SK-N-SH treated with all-trans-retinoic acid at 6 μM for 48 hours (cell line): ENCODE measurements around the gene DLG2.

Experiments
- ATAC-seq: fragments of 200-7000 bp; cut with Tn5 transposase; 3 replicates; pipeline ENCODE4 v1.9.1; 2020; ENCODE audit warnings: mild to moderate bottlenecking, moderate library complexity
- ARNTL ChIP-seq: fragments of 450-650 bp; formaldehyde crosslinking; IDR thresholded peaks from 2 replicates; pipeline ENCODE4 v1.5.0; 2020; ENCODE audit warnings: low read depth, mild to moderate bottlenecking, moderate library complexity, borderline replicate concordance
- BACH2 ChIP-seq: fragments of 250-450 bp; sonication (Bioruptor Pico); IDR thresholded peaks from 2 replicates; pipeline ENCODE4 v1.9.0; 2021; ENCODE audit warnings: mild to moderate bottlenecking, borderline replicate concordance
- CSDC2 ChIP-seq: fragments of 250-450 bp; sonication (Bioruptor Pico); IDR thresholded peaks from 2 replicates; pipeline ENCODE4 v1.5.0; 2020; ENCODE audit warnings: mild to moderate bottlenecking, moderate library complexity
- ESRRG ChIP-seq: fragments of 250-450 bp; sonication (Bioruptor Pico); IDR thresholded peaks from 2 replicates; pipeline ENCODE4 v1.6.1; 2021; ENCODE audit warnings: mild to moderate bottlenecking
- GLIS3 ChIP-seq: fragments of 250-450 bp; sonication (Bioruptor Pico); IDR thresholded peaks from 2 replicates; pipeline ENCODE4 v1.5.0; 2020; ENCODE audit warnings: mild to moderate bottlenecking, moderate library complexity
- ISL1 ChIP-seq: fragments of 250-450 bp; sonication (Bioruptor Pico); IDR thresholded peaks from 2 replicates; pipeline ENCODE4 v2.1.2; 2022; ENCODE audit warnings: mild to moderate bottlenecking, moderate library complexity
- OSR1 ChIP-seq: fragments of 250-450 bp; sonication (Bioruptor Pico); IDR thresholded peaks from 2 replicates; pipeline ENCODE4 v1.8.0; 2022; ENCODE audit warnings: moderate library complexity, mild to moderate bottlenecking, inconsistent platforms
- PPARA ChIP-seq: fragments of 250-450 bp; sonication (Bioruptor Pico); IDR thresholded peaks from 2 replicates; pipeline ENCODE4 v1.5.0; 2020; ENCODE audit warnings: mild to moderate bottlenecking, borderline replicate concordance
- SNAI2 ChIP-seq: fragments of 250-450 bp; sonication (Bioruptor Pico); IDR thresholded peaks from 2 replicates; pipeline ENCODE4 v1.5.0; 2020; ENCODE audit warnings: mild to moderate bottlenecking, moderate library complexity
- TCF4 ChIP-seq: fragments of 250-450 bp; sonication (Bioruptor Pico); IDR thresholded peaks from 2 replicates; pipeline ENCODE4 v1.8.0; 2021; ENCODE audit warnings: mild to moderate bottlenecking, moderate library complexity, borderline replicate concordance
- TOX ChIP-seq: fragments of 250-450 bp; sonication (Bioruptor Pico); IDR thresholded peaks from 2 replicates; pipeline ENCODE4 v1.8.0; 2021; ENCODE audit warnings: mild to moderate bottlenecking, moderate library complexity, borderline replicate concordance
- ZFP3 ChIP-seq: fragments of 250-450 bp; sonication (Bioruptor Pico); IDR thresholded peaks from 2 replicates; pipeline ENCODE4 v1.5.0; 2020; ENCODE audit warnings: mild to moderate bottlenecking, moderate library complexity
- ZFP30 ChIP-seq: fragments of 450-650 bp; formaldehyde crosslinking; IDR thresholded peaks from 2 replicates; pipeline ENCODE4 v1.5.0; 2022; ENCODE audit warnings: mild to moderate bottlenecking, moderate library complexity
- ZNF565 ChIP-seq: fragments of 450-650 bp; formaldehyde crosslinking; conservative IDR thresholded peaks from 2 replicates; pipeline ENCODE4 v1.5.0; 2020; ENCODE audit warnings: low read depth, mild to moderate bottlenecking, moderate library complexity
- ZNF8 ChIP-seq: fragments of 450-650 bp; formaldehyde crosslinking; IDR thresholded peaks from 2 replicates; pipeline ENCODE4 v1.5.0; 2020; ENCODE audit warnings: mild to moderate bottlenecking, moderate library complexity
- TF ChIP-seq, protein P1 (sequence below): fragments of 250-450 bp; sonication (Bioruptor Pico); IDR thresholded peaks from 2 replicates; pipeline ENCODE4 v1.8.0; 2020; ENCODE audit warnings: mild to moderate bottlenecking, moderate library complexity, borderline replicate concordance
- TF ChIP-seq, protein P2 (sequence below): fragments of 250-450 bp; sonication (Bioruptor Pico); IDR thresholded peaks from 2 replicates; pipeline ENCODE4 v1.8.0; 2021; ENCODE audit warnings: low read depth, mild to moderate bottlenecking, moderate library complexity, borderline replicate concordance
- TF ChIP-seq, protein P3 (sequence below): fragments of 250-450 bp; sonication (Bioruptor Pico); IDR thresholded peaks from 2 replicates; pipeline ENCODE4 v1.5.1; 2021; ENCODE audit warnings: mild to moderate bottlenecking, moderate library complexity
- TF ChIP-seq, protein P4 (sequence below): fragments of 250-450 bp; sonication (Bioruptor Pico); IDR thresholded peaks from 2 replicates; pipeline ENCODE4 v1.5.1; 2020; ENCODE audit warnings: low read depth, mild to moderate bottlenecking, moderate library complexity

DLG2 gene

DNA sequence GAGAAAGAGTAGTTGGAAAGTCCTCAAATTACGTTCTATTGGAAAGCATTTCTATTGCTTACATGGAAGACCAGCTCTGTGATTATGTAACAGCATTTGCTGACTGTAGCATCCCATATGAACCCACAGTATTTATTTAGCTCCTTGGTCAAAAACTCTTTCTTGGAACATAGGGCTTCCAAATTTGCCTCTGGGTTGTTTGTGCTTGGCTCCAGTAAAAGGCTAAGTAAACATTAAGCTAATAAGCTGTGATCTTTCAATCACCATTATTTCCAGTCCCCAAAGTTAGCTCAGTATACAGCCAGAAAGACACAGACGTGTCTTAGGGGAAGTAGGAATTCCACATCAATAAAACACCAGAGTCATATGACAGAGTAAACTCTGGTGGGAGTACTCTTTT, 668.8 kb downstream of the DLG2 start:
- ATAC-seq: no peak
- TF ChIP-seq OSR1 (CRISPR knock-in tag): no peak
- TF ChIP-seq ZFP30 (CRISPR knock-in tag): no peak
- TF ChIP-seq ZFP3: no peak
- TF ChIP-seq, protein P1, sequence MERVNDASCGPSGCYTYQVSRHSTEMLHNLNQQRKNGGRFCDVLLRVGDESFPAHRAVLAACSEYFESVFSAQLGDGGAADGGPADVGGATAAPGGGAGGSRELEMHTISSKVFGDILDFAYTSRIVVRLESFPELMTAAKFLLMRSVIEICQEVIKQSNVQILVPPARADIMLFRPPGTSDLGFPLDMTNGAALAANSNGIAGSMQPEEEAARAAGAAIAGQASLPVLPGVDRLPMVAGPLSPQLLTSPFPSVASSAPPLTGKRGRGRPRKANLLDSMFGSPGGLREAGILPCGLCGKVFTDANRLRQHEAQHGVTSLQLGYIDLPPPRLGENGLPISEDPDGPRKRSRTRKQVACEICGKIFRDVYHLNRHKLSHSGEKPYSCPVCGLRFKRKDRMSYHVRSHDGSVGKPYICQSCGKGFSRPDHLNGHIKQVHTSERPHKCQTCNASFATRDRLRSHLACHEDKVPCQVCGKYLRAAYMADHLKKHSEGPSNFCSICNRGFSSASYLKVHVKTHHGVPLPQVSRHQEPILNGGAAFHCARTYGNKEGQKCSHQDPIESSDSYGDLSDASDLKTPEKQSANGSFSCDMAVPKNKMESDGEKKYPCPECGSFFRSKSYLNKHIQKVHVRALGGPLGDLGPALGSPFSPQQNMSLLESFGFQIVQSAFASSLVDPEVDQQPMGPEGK (CRISPR knock-in tag): no peak
- TF ChIP-seq ARNTL (CRISPR knock-in tag): no peak
- TF ChIP-seq CSDC2 (CRISPR knock-in tag): no peak
- no peak for TF ChIP-seq ZNF8 (CRISPR knock-in tag)
- TF ChIP-seq ISL1 (CRISPR knock-in tag): no peak
- no peak for TF ChIP-seq BACH2
- TF ChIP-seq TCF4 (CRISPR knock-in tag): no peak

DNA sequence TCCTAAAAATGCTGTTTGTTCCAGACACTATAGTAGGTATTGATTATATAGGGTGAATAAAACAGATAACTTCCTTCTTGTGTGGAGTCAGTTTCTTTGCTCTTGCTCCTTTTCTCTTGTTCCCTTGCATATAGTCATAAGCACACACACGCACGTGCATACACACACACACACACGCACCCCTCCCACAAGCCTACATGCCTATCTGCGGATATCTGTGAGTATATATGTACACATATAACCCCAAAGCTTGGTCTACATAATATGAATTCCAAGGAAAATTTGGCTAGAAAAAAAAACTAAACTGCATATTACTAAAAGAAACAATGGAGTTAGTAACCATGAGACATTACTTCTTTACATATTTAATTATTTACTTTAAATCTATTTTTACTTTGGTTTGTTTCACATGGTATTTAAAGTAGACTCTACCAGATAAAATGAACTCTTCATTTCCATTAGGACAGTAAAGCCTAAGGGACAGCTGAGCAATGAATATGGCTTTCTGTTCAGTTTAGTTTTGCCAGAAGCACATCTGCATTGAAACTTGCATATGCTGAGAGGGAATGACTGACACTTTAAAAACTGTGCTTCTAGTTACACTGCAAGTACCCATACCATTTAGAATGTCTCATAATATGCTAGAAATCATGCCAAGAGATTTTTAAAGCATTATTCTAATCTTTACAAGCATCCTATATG, 676.4 kb downstream of the DLG2 start:
- TF ChIP-seq, protein P1 (CRISPR knock-in tag): no peak
- TF ChIP-seq ARNTL (CRISPR knock-in tag) (no peak), ZFP3 (no peak), ZNF8 (CRISPR knock-in tag) (no peak), BACH2 (no peak), OSR1 (CRISPR knock-in tag) (no peak), GLIS3 (no peak), SNAI2 (CRISPR knock-in tag) (no peak), ZNF565 (CRISPR knock-in tag) (no peak), CSDC2 (CRISPR knock-in tag) (no peak), TCF4 (CRISPR knock-in tag) (no peak)
- TF ChIP-seq, protein P2, sequence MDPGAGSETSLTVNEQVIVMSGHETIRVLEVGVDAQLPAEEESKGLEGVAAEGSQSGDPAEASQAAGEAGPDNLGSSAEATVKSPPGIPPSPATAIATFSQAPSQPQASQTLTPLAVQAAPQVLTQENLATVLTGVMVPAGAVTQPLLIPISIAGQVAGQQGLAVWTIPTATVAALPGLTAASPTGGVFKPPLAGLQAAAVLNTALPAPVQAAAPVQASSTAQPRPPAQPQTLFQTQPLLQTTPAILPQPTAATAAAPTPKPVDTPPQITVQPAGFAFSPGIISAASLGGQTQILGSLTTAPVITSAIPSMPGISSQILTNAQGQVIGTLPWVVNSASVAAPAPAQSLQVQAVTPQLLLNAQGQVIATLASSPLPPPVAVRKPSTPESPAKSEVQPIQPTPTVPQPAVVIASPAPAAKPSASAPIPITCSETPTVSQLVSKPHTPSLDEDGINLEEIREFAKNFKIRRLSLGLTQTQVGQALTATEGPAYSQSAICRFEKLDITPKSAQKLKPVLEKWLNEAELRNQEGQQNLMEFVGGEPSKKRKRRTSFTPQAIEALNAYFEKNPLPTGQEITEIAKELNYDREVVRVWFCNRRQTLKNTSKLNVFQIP (CRISPR knock-in tag): no peak
- ATAC-seq: no peak

DNA sequence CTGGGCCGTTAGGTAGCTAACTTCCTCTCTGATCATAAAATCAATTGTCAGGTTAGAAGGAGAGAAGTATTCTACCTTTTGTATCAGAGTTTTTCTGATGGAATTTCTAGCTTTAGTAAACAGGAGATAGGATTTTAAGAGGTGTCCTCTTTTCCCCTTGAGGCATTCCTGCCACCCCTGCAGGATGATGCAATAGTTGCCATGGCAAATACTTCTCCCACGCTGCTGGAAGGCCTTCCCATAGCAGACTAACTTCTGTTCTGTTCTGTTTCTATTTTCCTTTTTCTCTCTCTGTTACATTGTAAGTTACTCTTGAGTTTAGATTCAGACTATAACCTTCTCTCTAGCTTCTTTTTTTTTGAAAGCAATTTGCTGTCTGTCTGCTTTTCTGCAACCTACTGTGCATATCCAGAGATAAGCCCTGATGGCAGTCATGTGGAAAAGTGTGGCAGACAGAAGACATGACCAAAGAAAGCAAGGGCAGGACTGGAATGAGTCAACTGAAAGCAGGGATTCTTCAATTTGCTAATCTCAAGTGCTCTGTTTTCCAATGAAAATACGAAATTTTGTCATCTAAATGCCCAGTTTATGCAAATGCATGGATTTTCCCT, 679.1 kb downstream of the DLG2 start:
- TF ChIP-seq, protein P3, sequence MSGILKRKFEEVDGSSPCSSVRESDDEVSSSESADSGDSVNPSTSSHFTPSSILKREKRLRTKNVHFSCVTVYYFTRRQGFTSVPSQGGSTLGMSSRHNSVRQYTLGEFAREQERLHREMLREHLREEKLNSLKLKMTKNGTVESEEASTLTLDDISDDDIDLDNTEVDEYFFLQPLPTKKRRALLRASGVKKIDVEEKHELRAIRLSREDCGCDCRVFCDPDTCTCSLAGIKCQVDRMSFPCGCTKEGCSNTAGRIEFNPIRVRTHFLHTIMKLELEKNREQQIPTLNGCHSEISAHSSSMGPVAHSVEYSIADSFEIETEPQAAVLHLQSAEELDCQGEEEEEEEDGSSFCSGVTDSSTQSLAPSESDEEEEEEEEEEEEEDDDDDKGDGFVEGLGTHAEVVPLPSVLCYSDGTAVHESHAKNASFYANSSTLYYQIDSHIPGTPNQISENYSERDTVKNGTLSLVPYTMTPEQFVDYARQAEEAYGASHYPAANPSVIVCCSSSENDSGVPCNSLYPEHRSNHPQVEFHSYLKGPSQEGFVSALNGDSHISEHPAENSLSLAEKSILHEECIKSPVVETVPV: no peak
- no peak for TF ChIP-seq ISL1 (CRISPR knock-in tag)
- TF ChIP-seq GLIS3: no peak
- no peak for TF ChIP-seq TOX (CRISPR knock-in tag)
- no peak for TF ChIP-seq OSR1 (CRISPR knock-in tag)
- no peak for TF ChIP-seq TCF4 (CRISPR knock-in tag)
- TF ChIP-seq, protein P4, sequence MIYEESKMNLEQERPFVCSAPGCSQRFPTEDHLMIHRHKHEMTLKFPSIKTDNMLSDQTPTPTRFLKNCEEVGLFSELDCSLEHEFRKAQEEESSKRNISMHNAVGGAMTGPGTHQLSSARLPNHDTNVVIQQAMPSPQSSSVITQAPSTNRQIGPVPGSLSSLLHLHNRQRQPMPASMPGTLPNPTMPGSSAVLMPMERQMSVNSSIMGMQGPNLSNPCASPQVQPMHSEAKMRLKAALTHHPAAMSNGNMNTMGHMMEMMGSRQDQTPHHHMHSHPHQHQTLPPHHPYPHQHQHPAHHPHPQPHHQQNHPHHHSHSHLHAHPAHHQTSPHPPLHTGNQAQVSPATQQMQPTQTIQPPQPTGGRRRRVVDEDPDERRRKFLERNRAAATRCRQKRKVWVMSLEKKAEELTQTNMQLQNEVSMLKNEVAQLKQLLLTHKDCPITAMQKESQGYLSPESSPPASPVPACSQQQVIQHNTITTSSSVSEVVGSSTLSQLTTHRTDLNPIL (CRISPR knock-in tag): no peak
- no peak for TF ChIP-seq ARNTL (CRISPR knock-in tag)
- no peak for TF ChIP-seq ESRRG (CRISPR knock-in tag)
- no peak for TF ChIP-seq PPARA (CRISPR knock-in tag)
- TF ChIP-seq, protein P1 (CRISPR knock-in tag): no peak
- TF ChIP-seq, all 23 proteins: peak for 0
- ATAC-seq: no peak
